GM19467 (cell line): ENCODE data around the gene TMEM120A.
"Not testable (repeated sequence)": the region's sequence is repeated elsewhere in the genome, so short reads cannot be mapped to it uniquely, and the experiment has no call there.

Experiments used
- ATAC-seq: cut with Tn5 transposase; IDR thresholded peaks from one replicate; pipeline ENCODE4 v1.9.1; 2021; ENCODE audit warnings: mild to moderate bottlenecking, moderate library complexity; ENCODE audit not compliant: unreplicated experiment

The TMEM120A gene

GRCh38 chr7:75994388-75995051, at the start of gene TMEM120A:
Gene TMEM120A (minus strand): TSS chr7:75994595. CDS start chr7:75994570, 25 bp downstream.
- ATAC-seq = peak; percentile 95

GRCh38 chr7:76040126-76040525, 45.7 kb upstream of the TMEM120A start:
- ATAC-seq = no peak

- no peak for ATAC-seq
Measured at GRCh38 chr7:76037310-76037709, 42.9 kb upstream of the TMEM120A start.

DNA sequence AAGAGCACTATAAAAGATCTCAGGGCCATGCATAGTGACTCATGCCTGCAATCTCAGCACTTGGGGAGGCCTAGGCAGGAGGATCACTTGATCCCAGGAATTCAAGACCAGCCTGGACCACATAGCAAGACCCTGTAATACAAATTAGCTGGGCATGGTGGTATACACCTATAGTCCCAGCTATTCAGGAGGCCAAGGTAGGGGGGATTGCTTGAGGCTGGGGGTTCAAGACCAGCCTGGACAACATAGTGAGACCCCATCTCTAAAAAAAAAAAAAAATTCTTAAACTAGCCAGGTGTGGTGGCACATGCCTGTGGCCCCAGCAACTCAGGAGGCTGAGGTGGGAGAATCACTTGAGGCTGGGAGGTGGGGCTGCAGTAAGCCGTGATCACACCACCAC, 37.6 kb upstream of the TMEM120A start:
- ATAC-seq = no peak

DNA sequence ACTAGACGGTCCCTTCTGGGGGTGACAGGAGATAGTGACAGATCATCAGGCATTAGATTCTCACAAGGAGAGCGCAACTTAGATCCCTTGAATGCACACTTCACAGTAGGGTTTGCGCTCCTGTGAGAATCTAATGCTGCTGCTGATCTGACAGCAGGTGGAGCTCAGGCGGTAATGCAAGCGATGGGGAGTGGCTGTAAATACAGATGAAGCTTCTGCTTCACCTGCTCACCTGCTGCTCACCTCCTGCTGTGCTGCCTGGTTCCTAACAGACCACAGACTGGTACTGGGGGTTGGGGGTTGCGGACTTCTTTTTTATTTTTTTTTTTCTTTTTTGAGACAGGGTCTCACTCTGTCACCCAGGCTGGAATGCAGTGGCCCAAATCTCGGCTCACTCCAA, 35.3 kb upstream of the TMEM120A start:
- not testable (repeated sequence) for ATAC-seq

DNA sequence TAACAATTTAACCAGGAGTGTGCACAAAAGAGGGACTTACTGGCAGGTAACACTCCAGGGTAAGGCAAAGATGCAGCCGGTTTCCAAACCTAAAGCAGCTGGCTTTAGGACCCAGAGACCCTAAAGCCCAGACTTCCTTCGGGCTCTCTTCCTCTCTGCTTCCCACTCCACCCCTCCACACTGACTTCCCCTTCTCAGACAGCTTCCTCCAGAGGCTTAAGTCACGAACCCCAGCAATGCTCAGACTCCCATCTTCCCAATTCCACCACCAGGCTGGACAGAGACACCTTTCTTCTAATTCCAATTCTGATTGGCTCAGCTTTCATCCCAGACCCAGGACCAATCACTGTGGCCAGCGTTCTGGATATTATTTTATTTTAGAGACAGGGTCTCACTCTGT, 28.6 kb upstream of the TMEM120A start:
- ATAC-seq = no peak

DNA sequence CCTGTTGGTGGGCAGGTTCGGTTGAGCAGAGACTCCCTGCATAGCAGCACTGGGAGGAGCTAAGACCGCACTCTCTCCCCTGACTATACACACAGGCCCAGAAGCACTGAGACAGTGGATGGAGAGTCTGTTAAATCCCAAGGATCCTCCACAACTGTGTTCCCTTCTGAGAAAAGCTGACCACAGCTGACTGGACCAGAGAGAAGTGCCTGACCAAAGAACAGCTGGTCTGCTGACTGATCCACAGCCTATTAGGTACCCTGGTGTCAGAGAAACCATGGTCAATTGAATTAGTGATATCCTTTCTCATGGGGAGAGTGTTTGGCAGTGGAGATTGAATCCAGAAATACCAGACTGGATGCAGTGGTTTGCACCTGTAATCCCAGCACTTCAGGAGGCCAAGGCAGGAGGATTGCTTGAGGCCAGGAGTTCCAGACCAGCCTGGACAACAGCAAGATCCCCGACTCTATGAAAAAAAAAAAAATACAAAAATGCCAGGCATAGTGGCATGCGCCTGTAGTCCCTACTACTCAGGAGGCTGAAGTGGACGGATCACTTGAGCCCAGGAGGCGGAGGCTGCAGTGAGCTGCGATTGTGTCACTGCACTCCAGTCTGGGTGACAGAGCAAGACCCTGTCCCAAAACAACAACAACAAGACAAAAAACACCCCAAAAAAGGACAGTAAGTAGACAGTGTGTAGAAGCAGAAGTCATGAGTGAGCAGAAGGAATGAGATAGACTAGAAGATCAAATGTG, 27.8 kb upstream of the TMEM120A start:
- ATAC-seq = no peak

GRCh38 chr7:76020031-76020714, 25.8 kb upstream of the TMEM120A start:
- ATAC-seq = no peak

GRCh38 chr7:76018520-76018919, 24.1 kb upstream of the TMEM120A start:
- ATAC-seq = not testable (repeated sequence)

GRCh38 chr7:76016191-76016947, 22.0 kb upstream of the TMEM120A start:
- ATAC-seq = no peak

- no peak for ATAC-seq
Measured at GRCh38 chr7:76011442-76011861, 17.1 kb upstream of the TMEM120A start.

- no peak for ATAC-seq
Measured at GRCh38 chr7:76009672-76010600, 15.5 kb upstream of the TMEM120A start.

DNA sequence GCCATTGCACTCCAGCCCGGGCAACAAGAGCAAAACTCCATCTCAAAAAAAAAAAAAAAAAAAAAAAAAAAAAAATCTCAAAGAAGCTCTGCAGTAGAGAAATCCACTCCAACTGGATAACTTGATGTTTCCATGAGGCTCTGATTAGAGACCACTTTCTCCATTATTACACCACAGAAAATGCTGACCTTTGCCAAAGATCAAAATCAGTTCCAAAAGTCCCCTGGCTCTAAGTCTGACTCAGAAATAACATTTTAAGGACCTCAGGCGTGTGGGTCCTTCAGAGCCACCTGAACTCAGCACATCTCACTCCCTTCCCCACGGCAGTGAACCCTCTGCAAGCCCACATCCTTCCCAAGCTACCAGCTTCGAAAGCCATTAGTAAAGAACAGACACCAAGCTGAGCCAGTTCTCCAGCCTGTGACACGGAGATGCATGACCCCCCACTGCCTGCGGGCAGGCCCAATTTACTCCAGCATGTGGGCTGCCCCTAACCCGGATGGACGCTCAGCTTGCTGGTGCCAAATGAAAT, 13.8 kb upstream of the TMEM120A start:
- ATAC-seq = no peak

- not testable (repeated sequence) for ATAC-seq
Measured at GRCh38 chr7:76005004-76005403, 10.6 kb upstream of the TMEM120A start.

- no peak for ATAC-seq
Measured at GRCh38 chr7:76003351-76003750, 9.0 kb upstream of the TMEM120A start.

DNA sequence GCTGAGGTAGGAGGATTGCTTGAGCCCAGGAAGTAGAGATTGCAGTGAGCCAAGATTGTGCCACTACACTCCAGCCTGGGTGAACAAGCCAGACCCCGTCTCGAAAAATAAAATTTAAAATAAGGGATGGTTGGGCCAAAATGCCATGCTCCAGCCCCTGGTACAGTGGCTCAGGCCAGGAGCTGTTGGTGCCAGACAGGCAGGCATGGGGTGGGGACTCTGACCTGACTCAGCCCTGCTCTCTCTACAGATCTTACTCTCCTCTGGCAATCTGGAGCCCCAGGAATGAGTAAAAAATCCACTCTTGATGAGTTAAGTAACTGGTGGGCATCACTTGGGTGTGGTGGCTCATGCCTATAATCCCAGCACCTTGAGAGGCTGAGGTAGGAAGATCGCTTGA, 8.4 kb upstream of the TMEM120A start:
- ATAC-seq = no peak

DNA sequence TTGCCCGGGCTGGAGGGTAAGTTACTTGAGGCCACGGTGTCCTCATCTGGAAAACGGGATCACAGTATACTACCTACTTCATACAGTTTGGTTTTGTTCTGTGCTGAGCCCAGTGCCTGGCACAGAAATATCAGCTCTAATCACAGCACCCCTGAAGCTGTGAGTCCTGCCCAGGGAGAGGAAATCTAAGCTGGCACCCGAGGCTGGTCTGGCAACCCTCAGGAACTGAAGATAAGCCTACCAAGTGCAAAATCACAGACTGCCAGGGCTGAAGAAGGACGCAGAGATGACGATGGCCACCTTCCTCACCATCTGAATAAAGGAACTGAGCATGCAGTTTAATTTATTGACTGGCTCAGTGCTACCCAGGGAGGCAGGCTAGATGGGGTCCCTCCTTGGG, 7.7 kb upstream of the TMEM120A start:
- ATAC-seq = no peak

DNA sequence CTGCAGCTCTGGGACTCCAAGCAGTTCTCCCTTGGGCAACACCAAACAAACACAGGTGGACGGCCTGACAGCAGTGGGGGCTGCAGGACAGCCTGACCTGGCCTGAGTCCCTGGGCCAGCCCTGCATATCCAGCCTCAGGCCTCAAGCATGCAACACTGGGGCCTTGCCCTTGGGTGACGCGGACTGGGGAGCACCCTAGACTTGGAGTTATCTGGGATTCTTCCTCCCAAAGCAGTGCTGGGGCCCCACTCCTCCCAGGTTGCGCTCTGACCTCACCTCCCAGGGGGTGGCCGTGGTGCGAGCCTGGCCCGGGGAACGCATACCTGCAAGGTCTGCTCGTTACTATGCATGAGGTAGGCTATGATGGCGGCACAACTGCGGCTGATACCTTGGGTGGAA, 6.2 kb upstream of the TMEM120A start:
- no peak for ATAC-seq

- ATAC-seq = no peak
Measured at GRCh38 chr7:75998038-75998437, 3.6 kb upstream of the TMEM120A start.

GRCh38 chr7:75996476-75996875, 2.1 kb upstream of the TMEM120A start:
- ATAC-seq = no peak
